LNCaP clone FGC (cell line): Measurements from ENCODE around the gene PBLD.

Experiments
- DNase-seq: peaks from one replicate; pipeline ENCODE4 v3.0.0-alpha.2; 2011; ENCODE audit warnings: low read depth
- H3K4me3 ChIP-seq: 2 replicates; pipeline ENCODE4 v1.5.1; 2011; ENCODE audit warnings: mild to moderate bottlenecking, low read depth, low read length, control low read depth
- TF ChIP-seq, protein P1 (sequence below): IDR thresholded peaks from 2 replicates; pipeline ENCODE4 v1.5.1; 2012; ENCODE audit warnings: mild to moderate bottlenecking; ENCODE audit not compliant: control insufficient read depth, insufficient read depth; ENCODE audit errors: extremely low read depth

Gene PBLD

DNA sequence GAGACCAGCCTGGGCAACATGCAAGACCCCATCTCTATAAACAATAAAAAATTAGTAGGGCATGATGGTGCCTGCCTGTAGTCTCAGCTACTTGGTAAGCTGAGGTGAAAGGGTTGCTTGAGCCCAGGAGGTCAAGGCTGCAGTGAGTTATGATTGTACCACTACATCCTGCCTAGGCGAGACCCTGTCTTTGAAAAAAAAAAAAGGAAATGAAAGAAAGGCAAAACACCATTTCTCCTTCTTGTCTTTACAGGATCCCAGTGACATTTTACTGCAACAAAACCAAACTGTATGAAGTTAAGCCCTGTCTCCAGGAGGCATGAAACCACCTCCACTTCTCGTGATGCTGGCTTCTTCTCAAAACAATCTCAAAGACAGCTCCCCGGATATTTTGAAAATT is 29.9 kb upstream of the PBLD start:
- DNase-seq = no peak
- TF ChIP-seq, protein P1, sequence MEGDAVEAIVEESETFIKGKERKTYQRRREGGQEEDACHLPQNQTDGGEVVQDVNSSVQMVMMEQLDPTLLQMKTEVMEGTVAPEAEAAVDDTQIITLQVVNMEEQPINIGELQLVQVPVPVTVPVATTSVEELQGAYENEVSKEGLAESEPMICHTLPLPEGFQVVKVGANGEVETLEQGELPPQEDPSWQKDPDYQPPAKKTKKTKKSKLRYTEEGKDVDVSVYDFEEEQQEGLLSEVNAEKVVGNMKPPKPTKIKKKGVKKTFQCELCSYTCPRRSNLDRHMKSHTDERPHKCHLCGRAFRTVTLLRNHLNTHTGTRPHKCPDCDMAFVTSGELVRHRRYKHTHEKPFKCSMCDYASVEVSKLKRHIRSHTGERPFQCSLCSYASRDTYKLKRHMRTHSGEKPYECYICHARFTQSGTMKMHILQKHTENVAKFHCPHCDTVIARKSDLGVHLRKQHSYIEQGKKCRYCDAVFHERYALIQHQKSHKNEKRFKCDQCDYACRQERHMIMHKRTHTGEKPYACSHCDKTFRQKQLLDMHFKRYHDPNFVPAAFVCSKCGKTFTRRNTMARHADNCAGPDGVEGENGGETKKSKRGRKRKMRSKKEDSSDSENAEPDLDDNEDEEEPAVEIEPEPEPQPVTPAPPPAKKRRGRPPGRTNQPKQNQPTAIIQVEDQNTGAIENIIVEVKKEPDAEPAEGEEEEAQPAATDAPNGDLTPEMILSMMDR = no peak
- no peak overlapping the region for H3K4me3 ChIP-seq

GRCh38 chr10:68359189-68359588 is 26.5 kb upstream of the PBLD start:
- DNase-seq = no peak
- TF ChIP-seq, protein P1 = no peak

GRCh38 chr10:68353537-68353936 is 20.8 kb upstream of the PBLD start:
- TF ChIP-seq, protein P1 = no peak
- no peak overlapping the region for H3K4me3 ChIP-seq
- DNase-seq = no peak

More at GRCh38 chr10:68359189-68359588, 26.5 kb upstream of the PBLD start:
- no peak overlapping the region for H3K4me3 ChIP-seq

DNA sequence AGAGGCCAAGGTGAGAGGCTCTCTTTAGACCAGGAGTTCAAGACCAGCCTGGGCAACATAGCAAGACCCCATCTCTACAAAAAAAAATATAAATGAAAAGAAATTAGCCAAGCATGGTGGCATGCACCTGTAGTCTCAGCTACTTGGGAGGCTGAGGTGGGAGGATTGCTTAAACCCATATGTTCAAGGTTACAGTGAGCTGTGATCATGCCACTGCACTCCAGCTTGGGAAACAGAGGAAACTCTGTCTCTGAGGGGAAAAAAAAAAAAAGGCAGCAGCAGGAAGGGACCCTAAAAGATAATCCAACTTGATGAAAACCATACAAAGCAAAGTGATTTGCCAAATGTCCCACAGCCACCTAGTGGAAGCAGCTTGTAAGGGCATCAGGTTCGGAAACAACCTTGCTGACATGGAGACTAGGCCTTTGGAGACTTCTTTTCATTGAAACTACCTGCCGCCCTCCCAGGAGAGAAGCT is 15.6 kb upstream of the PBLD start:
- TF ChIP-seq, protein P1 = peak; percentile 62
- DNase-seq = no peak
- H3K4me3 ChIP-seq = no peak overlapping the region

- no peak overlapping the region for H3K4me3 ChIP-seq
- TF ChIP-seq, protein P1 = no peak
- DNase-seq = no peak
Measured at GRCh38 chr10:68346774-68347173, 14.0 kb upstream of the PBLD start.

DNA sequence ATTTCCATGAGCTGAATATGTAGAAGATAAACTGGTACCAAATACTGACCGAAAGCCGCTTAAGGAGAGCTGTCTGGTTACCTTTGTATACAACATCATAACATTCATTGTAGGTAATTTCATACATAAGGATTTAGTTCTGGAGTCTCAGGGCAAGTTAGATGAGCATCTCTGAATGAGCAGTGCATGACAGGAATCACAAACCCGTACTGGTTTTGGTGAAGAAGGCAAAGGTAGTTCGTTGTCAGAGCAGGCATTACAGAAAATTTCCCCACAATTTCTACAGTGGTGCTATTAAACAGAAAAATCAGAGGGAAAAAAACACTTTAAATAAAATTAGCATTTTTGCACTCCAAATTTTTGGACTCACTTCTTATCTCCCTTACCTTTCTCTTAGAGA is 12.9 kb upstream of the PBLD start:
- TF ChIP-seq, protein P1 = no peak
- no peak for DNase-seq
- H3K4me3 ChIP-seq = no peak overlapping the region

GRCh38 chr10:68342909-68343516 is 10.3 kb upstream of the PBLD start:
- no peak for DNase-seq
- TF ChIP-seq, protein P1 = no peak
- H3K4me3 ChIP-seq = no peak overlapping the region
